Ecto neural progenitor cell (in vitro differentiated cells): Measurements from ENCODE around the gene COBL.

Experiments
- DNase-seq: peaks from one replicate; pipeline ENCODE4 v3.0.0-alpha.2; 2018; ENCODE audit warnings: low spot score

The COBL gene

DNA sequence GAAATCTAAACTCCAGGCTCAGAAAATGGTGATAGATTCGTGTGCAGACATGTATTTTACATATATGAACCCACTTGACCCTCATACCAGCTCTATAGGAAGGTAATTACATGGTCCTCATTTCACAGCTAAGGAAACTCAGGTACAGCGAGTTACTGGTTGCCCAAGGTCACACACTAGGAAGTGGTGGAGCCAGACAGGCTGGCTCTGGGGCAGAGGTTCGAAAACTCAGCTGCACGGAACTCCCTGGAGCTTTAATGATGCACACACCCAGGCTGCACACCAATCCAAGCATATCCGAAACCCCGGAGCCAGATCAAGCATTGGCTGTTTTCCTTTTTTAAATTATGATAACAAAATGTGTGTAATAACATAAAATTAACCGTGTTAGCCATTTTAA is 172.4 kb downstream of the COBL start:
- no peak for DNase-seq

DNA sequence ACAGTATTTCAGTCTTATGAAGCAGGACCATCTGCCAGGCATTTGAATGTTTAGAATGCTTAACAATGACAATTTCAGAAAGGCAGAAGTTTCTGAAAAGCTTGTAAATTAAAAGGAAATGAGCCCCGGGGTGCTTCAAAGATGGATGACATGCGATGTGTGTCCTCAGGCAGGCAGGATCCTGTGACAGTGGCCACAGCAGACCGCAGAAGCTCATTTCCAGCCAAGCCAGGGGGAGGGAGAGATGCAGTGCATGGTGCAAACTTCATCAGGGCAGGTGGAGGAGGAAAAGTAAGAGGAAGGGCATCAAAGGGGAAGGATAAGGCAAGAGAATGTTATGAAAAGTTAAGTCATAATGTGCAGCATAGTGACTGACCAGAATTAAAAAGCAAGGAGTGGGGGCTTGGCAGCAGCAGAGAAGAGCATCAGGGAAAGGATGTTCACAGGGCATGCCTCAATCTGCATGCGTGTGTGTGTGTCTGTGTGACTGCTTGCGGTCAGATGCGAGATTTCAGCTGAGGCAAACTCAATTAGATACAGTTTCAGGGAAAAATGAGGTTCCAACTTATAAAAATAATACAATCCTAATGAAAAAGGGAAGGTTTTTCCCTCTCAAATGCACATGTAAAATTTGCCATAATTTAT is 173.7 kb downstream of the COBL start:
- DNase-seq = no peak

DNA sequence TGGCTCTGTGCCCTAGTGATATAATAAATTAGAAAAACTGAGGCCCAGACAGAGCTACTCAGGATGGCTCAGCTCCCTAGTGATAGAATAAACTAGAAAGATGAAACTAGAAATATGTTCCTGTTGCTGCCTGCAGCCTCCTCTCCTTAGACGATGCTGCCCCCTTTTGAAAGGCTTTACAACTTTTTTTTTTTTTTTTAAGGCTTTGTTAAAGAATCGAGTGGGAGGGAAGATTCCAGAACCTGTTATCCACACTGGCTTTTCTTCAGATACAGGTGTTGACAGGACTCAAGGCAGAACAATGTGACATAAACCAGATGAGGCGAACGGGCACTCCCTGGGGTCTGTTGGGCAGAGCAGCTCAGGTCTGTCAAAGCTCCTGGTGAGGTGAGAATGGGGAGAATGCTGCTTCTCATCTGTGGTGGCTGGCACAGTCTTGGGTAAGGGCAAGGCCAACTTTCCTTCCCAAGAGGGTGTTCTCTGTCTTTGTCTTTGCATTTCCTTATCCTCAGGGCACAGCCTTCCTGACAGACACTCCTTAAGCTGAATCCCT is 175.1 kb downstream of the COBL start:
- no peak for DNase-seq

DNA sequence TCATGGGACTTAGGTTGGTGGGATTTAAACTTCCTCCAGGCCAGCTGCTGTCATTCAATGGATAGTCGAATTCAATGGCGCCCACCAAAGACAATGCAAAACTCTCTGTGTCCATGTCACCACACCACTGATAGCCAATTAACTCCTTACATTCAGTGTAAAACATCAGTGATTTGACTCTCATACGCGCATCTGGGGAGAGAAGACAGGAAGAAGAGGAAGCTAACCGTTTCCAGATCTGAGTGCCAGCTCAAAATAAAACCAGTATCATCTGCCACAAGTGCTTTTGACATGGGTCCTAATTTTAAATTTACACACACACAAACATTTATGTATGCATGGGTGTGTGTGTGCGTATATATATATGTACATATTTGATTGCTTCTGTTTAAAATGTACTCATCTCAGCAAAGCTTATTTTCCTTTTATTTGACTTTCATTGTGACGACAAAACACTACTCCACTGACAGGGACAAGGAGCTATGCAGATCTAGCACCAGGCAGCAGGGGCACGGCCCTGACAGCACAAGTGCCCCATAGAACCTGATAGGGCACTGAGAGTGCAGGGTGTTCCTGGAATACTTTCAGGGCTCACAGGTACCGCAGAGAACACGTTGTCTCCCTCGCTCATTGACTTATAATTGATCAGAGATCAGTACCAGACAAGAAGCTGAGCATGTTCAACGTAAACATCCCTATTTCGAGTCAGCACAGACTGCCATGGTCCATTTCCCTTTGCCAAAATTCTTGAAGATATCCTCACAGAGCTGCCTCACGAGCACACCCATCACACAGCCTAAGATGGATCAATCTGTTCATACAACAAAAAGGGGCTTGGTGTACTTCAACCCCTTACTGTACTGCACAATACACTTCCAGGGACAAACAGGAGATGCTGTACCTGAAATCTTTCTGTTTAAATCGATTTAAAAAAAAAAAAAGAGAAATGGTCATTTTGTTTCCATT is 176.1 kb downstream of the COBL start:
- DNase-seq = no peak

DNA sequence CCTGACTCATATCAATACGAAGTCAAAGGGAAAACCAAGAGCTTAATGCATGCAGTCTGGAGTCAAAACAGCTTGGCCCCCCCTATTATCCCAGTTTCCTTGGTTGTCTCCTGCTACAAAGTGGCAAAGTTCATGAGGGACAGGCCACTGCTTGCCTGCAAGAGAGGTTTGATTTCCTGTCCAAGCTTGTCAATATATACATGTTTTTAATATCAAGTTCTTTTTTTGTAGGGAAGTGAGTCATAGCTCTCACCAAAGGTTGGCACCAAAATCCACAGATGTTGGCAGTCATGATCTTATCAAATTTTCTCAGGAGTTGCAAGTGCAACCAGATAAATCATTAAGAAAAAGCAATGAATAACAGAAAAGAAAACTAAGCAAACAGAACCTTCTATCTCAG is 176.8 kb downstream of the COBL start:
- DNase-seq = no peak

DNA sequence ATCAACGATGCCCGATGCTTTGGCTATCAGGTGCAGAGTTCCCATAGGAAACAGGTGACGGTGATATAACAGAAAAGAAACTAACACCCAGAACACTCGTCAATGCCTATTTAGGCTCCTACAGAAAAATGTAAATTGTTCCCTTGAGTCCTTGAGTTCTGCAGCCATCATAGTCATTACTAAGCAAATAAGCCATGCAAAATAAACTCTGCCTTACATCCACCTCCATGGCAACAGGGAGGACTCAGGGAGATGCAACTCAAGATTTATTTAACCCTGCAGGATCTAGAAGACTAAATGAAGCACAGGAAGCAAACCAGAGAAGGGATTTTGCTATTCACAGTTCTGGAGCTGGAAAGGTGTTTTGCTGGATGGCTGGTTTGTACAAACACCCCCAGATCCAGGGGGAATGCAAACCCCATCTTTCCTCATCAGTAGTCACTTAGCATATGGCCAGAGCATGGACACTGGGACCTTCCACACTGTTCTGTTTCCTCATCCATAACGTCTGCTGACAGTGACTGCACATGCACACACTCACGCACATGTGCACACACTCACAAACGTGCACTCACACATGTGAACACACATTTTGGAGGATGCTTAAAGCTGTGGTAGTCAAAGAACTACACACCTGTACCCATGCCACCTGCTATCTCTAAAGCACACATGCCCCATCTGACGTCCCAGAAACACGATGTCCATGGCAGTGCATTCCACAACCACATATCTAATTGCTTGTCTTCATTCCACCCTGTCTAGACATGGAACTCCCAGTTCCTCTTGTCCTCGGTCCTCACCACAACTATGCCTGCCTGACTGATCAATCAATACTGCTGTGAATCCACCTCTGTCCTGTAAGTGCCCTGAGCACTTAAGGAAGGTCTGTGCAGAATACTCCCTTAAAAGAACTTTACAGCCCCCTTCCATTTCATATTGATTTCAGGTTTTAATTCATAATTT is 178.2 kb downstream of the COBL start:
- no peak for DNase-seq

DNA sequence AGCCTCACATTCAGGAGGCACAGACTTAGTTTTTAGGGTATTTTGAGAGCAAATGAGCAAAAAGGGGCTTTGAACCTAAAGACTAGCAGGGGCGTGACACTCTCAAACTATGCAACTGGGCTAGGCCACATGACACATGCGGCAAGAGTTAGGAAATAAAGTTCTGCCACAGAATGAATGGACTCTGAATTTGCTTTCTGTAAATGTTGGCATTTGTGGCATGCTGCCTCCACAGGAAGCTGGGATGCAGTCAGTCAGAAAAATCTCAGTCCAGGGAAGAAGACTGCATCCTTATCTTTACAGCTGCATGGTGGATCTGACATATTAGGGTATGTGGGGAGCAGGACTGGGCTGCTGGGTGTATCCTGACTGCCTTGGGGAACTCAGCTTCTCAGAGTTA is 181.0 kb downstream of the COBL start:
- DNase-seq = no peak

DNA sequence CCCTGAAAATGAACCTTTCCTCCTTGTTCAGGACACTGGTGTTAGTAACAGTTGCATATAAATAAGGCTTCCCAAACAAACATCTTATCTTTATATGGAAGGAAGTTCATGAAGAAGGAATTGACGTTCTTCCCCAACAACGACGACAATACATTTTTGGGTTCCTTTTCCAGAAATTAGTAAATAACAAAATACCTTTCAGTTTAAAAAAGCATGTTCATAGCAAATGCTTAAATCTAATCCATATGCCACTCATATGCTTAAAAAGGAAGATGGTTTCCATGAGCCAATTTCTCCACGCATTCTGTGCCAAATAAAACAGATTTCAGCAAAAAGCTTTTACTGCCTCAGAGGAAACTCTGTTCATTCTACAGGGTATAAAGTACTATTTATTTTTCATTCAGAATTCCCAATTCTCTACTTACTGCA is 182.6 kb downstream of the COBL start:
- no peak for DNase-seq

DNA sequence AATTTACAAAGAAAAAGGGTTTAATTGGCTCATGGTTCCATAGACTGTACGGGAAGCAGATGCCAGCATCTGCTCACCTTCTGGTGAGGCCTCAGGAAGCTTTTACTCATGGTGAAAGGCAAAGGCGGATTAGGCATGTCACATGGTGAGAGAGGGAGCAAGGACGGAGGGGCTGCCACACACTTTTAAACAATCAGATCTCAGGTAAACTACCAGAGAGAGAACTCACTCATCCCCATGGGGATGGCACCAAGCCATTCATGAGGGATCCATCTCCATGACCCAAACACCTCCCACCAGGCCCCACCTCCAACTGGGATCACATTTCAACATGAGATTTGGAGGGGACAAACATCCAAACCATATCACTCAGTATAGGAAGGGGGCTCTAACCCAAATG is 183.9 kb downstream of the COBL start:
- no peak for DNase-seq

DNA sequence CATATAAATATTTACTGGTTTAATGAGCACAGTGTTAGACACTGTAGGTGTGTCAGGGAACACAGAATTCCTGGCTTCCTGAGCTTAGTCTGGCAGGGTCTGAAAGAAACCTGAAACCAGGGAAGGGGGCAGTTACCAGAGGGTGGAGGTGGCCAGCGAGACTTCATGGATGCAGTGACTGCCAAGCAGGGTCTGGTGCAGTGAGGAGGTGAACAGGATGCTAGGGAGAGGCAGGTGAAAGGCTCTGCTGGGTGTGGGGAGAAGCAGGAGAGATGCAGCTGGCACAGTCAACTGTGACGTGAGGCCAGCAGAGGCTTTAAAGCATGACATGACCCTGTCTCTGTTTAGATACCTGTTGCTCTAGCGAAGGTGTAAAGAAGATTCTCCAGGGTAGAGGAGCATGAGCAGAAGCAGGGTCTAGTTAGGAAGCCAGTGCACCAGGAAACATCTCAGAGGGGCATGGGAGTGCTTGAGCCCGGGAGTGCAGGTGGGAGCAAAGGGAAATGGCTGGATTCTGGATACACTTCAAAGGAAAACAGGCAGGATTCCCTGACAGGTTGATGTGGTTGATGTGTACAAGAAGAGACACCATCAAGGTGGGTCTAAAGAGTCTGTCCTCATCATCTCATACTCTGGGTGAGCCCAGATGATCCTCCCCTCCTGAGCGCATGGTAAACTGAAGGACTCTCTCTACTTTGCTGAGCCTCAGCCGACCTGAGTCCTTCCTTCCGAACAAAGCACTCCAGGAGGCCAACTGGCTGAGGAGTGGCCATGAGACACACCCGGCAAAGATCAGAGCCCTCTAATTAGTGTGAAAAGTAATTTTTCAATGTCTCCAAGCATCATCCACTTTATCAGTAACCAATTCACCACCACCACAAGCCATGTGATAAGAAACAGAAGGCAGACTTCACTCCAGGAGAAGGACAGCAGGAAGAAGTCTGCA is 186.8 kb downstream of the COBL start:
- no peak for DNase-seq

DNA sequence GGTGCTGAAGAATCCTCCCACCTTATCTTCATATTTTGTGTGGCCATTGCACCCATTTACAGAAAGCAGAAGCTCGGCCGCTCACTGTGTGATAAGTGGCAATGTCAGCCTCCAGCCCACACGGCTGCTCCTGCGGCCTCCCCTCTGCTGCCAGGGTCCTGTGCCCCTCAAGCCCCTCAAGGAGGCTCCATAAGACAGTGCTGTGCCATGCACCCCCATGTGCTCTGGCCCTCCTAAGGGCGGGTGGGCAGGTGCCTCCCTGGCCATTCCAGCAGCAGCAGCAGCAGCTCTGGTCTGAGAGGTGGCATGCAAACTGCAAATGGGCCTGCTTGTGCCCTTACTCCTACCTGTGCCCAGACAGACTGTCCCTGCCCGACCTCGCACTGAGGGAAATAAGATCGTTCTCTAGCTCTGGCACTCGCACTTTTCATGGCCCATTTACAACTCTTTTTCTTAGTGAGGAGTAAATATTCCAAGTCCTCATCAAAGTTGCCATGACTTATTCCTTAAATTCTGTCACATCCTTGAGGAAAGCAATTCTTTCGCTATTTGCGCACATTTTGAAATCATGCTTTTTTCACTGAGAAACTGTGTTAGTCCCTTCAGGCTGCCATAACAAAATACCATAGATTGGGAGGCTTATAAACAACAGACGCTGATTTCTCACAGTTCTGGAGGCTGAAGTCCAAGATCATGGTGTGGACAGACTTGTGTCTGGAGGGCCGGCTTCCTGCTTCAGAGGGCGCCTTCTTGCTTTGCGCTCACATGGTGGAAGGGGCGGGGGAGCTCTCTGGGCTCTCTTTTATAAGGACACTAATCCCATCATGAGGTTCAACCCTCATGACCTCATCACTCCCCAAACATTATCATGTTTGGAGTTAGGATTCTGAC is 187.8 kb downstream of the COBL start:
- DNase-seq = no peak

DNA sequence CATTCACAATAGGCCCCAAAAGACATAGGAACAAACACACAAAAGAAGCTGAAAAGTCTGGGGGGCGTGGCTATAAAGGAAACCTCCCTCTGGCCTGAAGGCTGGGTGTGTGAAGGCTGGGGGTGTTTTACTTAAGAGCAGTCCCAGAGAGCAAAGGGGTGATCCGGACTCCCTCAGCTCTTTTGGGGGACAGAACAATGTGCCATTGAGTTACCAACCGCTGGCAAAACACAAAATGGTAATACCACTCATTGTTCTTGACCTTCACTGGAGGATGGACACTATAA is 189.0 kb downstream of the COBL start:
- DNase-seq = no peak

DNA sequence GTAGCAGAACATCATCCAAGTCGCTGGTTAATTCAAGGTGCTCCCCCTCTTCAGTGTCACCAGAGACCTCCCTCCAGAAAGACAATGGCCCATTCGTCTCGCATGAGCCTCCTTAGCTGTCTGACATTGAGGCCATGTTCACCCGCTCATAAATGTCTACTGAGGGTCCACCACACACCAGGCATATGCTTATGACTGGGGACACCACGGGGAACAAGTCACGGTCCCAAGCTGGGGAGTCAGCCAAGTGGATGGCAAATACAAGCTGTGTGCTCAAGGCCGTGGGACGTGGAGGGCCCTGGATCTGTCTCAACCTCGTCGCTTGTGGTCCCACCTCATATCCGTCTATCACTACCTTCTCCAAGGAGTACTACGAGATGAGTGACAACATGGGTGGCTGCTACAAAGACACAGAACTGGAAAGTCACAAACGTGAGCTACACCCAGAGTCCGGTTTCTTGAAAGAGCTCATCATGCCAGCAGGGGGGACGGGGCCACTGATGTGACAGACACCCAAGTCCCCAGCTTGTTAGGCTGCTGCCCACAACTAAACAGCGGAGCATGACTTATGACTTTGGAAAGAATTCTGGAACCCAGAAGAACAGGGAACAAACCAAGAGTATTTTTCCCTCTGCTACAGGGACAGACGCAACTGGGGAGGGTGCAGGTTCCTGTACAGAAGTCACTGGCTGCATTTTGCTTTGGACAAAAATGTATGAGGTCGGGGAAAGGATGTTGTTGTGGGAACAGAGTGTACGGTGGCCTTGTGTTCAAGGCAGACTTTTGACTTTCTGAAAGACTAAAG is 189.6 kb downstream of the COBL start:
- DNase-seq = no peak

DNA sequence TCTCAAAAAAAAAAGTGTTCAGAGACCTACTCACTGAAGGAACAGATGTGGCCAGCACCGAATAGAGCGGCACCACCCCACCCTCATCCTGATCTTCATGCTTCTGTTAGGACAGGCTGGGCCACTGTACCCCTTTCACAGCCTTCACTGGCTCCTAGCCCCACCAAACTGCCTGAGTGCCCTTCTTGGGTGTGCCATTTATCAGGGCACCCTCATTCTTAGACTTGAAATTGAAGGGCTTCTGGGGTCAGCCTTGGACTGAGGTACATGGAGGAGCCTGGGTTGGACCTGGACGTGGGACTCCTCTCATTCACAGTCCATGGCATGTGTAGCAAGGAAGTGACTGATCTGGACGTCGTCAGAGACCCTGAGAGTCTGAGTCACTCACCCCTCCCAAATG is 190.3 kb downstream of the COBL start:
- no peak for DNase-seq

DNA sequence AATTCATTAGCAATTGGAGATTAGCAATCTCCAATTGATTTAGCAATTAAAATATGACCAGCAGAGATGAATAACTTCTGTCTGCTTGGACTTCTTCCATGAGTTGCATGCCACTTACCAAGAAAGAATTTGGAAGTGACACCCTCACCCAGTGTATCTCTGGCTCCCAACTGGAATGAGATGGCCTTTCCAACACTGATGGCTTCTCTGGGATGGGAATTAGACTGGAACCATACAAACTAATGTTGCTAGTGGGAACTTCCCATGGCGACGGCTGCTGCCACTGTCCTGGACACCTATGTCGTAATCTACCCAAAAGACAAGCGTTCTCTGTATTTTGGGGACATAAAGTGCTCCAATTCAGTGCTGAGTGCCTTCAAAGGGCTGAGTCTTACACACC is 192.3 kb downstream of the COBL start:
- no peak for DNase-seq

DNA sequence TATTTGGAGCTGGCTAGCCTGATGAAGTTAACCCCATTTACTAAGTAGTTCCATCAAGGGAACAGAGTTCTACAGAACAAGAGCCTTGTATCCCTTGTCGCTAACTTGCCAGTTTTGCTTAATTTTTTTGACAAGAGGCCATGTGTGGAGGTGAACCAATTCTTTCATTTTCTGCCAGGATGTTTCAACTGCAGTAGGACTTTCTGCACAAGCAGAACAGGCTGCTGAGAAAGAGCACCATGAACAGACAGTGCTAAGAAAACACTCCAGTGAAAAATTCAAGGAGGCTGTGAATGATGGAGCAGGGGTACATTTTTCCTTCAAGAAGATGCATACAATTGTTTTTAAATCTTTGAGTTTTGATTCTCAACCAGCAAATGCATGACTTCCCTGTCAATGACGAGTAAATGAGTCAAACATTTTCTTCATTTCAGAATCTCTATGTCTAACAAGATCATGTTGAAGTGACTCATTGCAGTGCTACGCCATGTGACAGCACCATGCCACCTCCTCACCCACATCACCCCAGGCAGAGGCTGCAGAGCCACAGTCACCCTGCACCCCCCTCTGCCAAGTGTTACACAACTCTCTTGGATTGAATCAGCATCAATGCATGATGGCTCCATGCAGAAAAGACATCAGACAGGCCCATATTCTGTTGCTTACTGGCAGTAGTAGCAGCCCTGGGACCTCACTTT is 193.1 kb downstream of the COBL start:
- DNase-seq = no peak

DNA sequence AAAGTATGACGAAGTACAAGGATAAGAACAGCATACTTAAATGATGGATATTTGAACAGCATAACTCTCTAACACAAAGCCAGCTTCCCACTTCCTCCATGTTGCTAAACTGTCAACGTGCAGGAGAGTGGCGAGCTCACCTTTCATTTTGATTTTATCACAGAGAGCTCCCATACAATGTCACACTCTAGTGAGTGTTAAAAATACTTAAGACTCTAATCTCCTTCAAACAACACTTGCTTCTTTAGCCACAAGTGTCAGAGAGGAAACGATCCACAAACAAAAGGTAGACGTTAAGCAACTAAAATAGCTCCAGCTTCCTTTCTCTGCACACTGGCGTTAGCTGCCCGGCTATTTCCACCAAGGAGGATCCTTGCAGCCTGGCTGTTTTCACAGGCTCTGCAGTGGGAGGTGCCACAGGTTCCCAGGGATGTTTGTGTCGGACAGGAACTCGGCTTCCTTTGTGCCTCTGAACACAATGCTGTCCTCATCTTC is 194.6 kb downstream of the COBL start:
- no peak for DNase-seq

DNA sequence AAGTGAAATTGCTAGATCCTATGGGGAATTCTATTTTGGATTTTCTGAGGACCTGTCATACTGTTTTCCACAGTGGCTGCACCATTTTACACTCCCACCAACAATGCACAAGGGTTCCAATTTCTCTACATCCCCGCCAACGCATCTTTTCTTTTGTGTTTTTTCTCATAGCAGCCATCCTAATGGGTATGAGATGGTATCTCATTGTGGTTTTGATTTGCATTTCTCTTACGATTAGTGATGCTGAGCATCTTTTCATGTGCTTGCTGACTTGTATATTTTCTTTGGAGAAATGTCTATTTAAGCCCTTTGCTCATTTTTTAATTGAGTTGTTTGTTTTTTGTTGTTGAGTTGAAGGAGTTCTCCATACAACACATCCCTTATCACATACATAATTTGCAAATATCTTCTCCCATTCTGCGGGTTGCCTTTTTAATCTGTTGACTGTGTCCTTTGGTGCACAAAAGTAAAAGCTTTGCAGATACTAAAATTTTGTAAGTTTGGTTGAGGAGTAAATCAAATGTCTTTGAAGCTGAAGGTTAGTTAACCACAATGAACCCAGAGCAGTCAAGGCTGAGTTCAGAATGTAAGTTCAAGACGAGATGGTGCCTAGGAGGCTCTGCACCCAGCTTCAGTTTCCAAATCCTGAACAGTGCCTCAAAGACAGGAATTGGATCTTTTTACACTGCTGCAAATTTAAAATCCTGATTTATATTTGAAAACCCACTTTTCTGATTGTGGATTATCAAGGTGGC is 195.4 kb downstream of the COBL start:
- no peak for DNase-seq
